Lower leg skin (tissue), 3 donors: ENCODE data around the gene PA2G4.

Experiments
- CTCF ChIP-seq, 3 donors: fragments of 450-650 bp; IDR thresholded peaks; one replicate each; pipeline ENCODE4 v1.5.1; 2016; ENCODE audit warnings: antibody characterized with exemption in 3 of 3, mild to moderate bottlenecking in 3 of 3, moderate library complexity in 2 of 3
- POLR2A ChIP-seq, 2 donors: fragments of 450-650 bp; IDR thresholded peaks; one replicate each; pipeline ENCODE4 v1.6.1; 2016 to 2017; ENCODE audit warnings: antibody characterized with exemption in 2 of 2, mild to moderate bottlenecking in 1 of 2, moderate library complexity in 1 of 2

DNA sequence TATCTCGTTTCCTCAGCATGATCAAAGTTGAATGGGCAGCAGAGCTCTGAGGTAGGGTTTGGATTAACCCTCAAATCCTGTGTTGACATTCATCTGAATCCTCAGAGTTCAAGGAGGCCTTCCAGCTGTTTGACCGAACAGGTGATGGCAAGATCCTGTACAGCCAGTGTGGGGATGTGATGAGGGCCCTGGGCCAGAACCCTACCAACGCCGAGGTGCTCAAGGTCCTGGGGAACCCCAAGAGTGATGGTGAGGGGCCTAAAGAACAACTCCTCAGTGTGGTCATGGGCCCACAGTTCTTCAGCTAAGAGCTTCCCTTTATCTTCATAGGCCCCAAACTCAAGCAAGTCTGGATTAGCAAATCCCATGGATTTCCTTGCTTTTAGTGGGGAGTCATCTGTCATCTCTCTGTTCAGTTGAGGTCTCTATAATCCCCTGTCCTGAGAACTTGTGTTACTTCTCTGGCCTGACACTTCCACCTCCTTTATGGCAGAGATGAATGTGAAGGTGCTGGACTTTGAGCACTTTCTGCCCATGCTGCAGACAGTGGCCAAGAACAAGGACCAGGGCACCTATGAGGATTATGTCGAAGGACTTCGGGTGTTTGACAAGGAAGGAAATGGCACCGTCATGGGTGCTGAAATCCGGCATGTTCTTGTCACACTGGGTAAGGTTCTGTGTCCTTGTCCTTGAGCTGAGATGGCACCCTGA is 55.3 kb downstream of the PA2G4 start:
- TF ChIP-seq CTCF (IDR thresholded peaks at IDR 0.05) (no peak), POLR2A (IDR thresholded peaks at IDR 0.05) (no peak)
